CD4-positive, alpha-beta T cell (primary cell): ENCODE measurements around the gene ATP2B2. TPM values are rescaled to one million over a fixed set of nuclear protein-coding genes. Genes with fewer than 3 reads are reported as not detected.

Experiments used
- ATAC-seq: fragments of 200-7000 bp; cut with Tn5 transposase; one replicate; pipeline ENCODE4 v1.10.0; 2022; ENCODE audit warnings: mild to moderate bottlenecking; ENCODE audit not compliant: poor library complexity
- CTCF ChIA-PET: fragments of 350-600 bp; sonication (Branson Sonifier 250); formaldehyde crosslinking; loops from one replicate; lab custom pipeline; 2021; ENCODE audit warnings: antibody characterized with exemption, inconsistent platforms; lab: Charles Lee
- POLR2A ChIA-PET: fragments of 350-600 bp; sonication (Branson Sonifier 250); formaldehyde crosslinking; loops from one replicate; lab custom pipeline; 2021; ENCODE audit warnings: antibody characterized with exemption, inconsistent platforms; lab: Charles Lee
- DNase-seq, 14 experiments: peaks; one replicate each; pipeline ENCODE4 v3.0.0-alpha.2; 2013 to 2020; ENCODE audit warnings: mixed read lengths in 2 of 14
- H3K27ac ChIP-seq, 2 donors: one replicate each; pipeline versions ENCODE4 v1.5.1 to v1.7.0; 2013; ENCODE audit warnings: low read length in 2 of 2, low read depth in 1 of 2, mild to moderate bottlenecking in 1 of 2
- H3K27me3 ChIP-seq, 2 experiments: 1 replicate in 1 of 2; 2 replicates in 1 of 2; pipeline versions ENCODE4 v1.6.1 to v1.7.0; 2013; ENCODE audit warnings: low read length in 2 of 2, control low read depth in 1 of 2, mild to moderate bottlenecking in 1 of 2, moderate library complexity in 1 of 2; ENCODE audit not compliant: insufficient read depth in 2 of 2, control insufficient read depth in 1 of 2
- H3K36me3 ChIP-seq: one replicate; pipeline ENCODE4 v1.6.1; 2013; ENCODE audit warnings: low read length, control low read depth; ENCODE audit not compliant: insufficient read depth
- H3K4me1 ChIP-seq: one replicate; pipeline ENCODE4 v1.6.1; 2013; ENCODE audit warnings: low read length, control low read depth; ENCODE audit not compliant: insufficient read depth
- H3K4me3 ChIP-seq: one replicate; pipeline ENCODE4 v1.5.1; 2013; ENCODE audit warnings: mild to moderate bottlenecking, low read length, moderate library complexity
- H3K9me3 ChIP-seq, 2 experiments: 1 replicate in 1 of 2; 2 replicates in 1 of 2; pipeline versions ENCODE4 v1.6.1 to v1.7.0; 2013; ENCODE audit warnings: low read length in 2 of 2, mild to moderate bottlenecking in 2 of 2, control low read depth in 1 of 2, moderate library complexity in 1 of 2; ENCODE audit not compliant: control insufficient read depth in 1 of 2, insufficient read depth in 1 of 2
- H3K27ac Mint-ChIP-seq: one replicate; pipeline ENCODE4 v1.8.0; 2020; ENCODE audit warnings: mixed read lengths
- H3K27me3 Mint-ChIP-seq: one replicate; pipeline ENCODE4 v1.8.0; 2021; ENCODE audit warnings: mixed read lengths
- H3K36me3 Mint-ChIP-seq: one replicate; pipeline ENCODE4 v1.8.0; 2021; ENCODE audit warnings: low read depth, mixed read lengths
- H3K4me1 Mint-ChIP-seq: one replicate; pipeline ENCODE4 v1.8.0; 2021; ENCODE audit warnings: low read depth, mixed read lengths
- H3K4me3 Mint-ChIP-seq: one replicate; pipeline ENCODE4 v1.8.0; 2020; ENCODE audit warnings: mild to moderate bottlenecking, mixed read lengths
- H3K9me3 Mint-ChIP-seq: one replicate; pipeline ENCODE4 v1.8.0; 2020; ENCODE audit warnings: mixed read lengths
- intact Hi-C, 2 experiments: fragments of 100-400 bp; cut with DNase I in 1 of 2; cut with micrococcal nuclease in 1 of 2; formaldehyde crosslinking; loops; one replicate each; pipeline versions ENCODE4 v1.15.1 to v1.9.0; 2023 to 2025; cut with DNase I, micrococcal nuclease
- total RNA-seq, 174 experiments: library from RNA in 2 of 174; stranded (reverse) in 2 of 174; gene quantifications; one replicate each; pipeline ENCODE4 v1.2.3 and lab custom pipeline; 2021 to 2026
- TF ChIP-seq, protein P1 (sequence below): fragments of 200-600 bp; IDR thresholded peaks from one replicate; pipeline ENCODE4 v1.8.0; 2022; ENCODE audit warnings: antibody characterized with exemption, mild to moderate bottlenecking

ATP2B2 gene
- total RNA-seq, 2 experiments from 2014 or later: not detected

DNA sequence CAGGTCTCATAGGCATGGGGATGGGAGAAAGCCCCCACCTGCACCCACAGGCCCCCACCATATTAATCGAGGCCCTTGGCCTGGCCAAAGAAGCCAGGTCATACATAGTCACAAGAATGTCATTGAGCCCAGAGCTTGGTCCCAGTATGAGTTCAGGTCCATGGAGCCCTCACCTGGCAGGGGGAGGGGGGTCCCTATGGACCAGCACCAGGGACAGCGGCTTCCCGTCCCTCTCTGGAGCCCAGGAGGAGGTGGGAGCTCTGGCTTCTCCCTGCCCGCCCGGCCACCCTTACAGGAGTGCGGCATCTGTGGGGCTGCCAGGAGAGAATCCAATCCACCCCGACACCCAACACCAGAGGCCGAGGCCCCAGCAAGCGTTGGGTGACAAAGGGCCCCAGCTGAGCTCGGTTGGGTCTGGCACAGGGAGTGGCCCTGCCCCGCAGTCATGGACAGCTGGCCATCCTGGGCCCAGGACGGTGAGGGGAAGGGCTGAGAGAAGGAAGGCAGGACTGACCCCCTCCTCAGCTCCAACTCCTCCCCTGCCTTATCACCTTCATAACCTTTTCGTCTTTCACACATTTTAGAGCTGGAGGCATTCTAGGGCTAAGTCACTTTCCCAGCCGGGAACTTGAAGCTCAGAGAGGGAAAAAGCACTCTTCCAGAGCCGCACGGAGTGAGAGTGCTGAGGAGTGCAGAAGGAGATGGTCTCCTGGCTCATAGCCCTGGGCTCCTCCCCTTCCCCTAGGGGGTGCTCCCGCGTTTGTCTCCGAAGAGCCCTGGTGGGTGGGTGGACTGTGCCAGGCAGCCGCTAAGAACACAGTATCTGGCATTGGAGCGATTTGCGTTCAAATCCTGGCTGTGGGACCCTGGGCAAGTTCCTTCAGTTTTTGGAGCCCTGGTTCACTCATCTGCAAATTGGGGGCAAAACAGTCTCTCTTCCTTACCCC lies 54.6 kb downstream of the ATP2B2 start:
- POLR2A ChIA-PET: no interaction called here
- no peak overlapping the region for H3K27ac Mint-ChIP-seq
- Histone ChIP-seq H3K27me3 (no peaks in the 10 kb centered on the region), H3K27ac (no peak overlapping the region), H3K36me3 (no peaks in the 10 kb centered on the region), H3K4me1 (no peaks in the 10 kb centered on the region), H3K9me3 (peaks cover 0 to 8% of the 10 kb centered on the region in 2 experiments), H3K4me3 (no peak overlapping the region)
- no peaks in the 10 kb centered on the region for H3K4me1 Mint-ChIP-seq
- H3K9me3 Mint-ChIP-seq: no peaks in the 10 kb centered on the region
- no peak for DNase-seq
- TF ChIP-seq, protein P1, sequence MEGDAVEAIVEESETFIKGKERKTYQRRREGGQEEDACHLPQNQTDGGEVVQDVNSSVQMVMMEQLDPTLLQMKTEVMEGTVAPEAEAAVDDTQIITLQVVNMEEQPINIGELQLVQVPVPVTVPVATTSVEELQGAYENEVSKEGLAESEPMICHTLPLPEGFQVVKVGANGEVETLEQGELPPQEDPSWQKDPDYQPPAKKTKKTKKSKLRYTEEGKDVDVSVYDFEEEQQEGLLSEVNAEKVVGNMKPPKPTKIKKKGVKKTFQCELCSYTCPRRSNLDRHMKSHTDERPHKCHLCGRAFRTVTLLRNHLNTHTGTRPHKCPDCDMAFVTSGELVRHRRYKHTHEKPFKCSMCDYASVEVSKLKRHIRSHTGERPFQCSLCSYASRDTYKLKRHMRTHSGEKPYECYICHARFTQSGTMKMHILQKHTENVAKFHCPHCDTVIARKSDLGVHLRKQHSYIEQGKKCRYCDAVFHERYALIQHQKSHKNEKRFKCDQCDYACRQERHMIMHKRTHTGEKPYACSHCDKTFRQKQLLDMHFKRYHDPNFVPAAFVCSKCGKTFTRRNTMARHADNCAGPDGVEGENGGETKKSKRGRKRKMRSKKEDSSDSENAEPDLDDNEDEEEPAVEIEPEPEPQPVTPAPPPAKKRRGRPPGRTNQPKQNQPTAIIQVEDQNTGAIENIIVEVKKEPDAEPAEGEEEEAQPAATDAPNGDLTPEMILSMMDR: no peak
- H3K27me3 Mint-ChIP-seq: peaks cover 18% of the 10 kb centered on the region
- CTCF ChIA-PET: no interaction called here
- no peak overlapping the region for H3K4me3 Mint-ChIP-seq
- intact Hi-C loops: no loop called here
- no peaks in the 10 kb centered on the region for H3K36me3 Mint-ChIP-seq
- ATAC-seq: no peak

DNA sequence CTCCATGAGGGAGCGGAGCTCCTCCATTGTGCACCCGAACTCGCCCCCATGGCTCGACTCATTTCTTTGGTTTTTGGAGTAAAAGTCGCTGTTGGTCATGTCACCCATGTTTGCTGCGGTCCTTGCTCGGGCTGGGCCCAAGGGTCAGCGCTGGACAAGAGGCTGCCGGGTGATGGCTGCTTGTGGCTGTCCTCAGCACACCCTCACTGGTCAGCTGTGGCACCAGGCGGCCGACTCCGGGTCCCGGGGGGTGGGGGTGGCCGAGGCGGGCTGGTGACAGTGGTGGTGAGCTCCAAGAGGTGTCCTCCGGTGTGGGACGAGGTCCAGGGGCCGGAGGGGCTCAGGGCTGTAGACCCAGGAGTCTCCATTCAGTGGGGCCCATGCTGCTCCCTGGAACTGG lies 56.0 kb downstream of the ATP2B2 start:
- no peaks in the 10 kb centered on the region for H3K36me3 ChIP-seq
- H3K27ac ChIP-seq: no peak overlapping the region
- ChIA-PET POLR2A (no interaction called here), CTCF (no interaction called here)
- peaks cover 14% of the 10 kb centered on the region for H3K27me3 Mint-ChIP-seq
- no peaks in the 10 kb centered on the region for H3K27me3 ChIP-seq
- H3K27ac Mint-ChIP-seq: no peak overlapping the region
- H3K36me3 Mint-ChIP-seq: no peaks in the 10 kb centered on the region
- intact Hi-C loops: no loop called here
- H3K9me3 ChIP-seq: peaks cover 0 to 8% of the 10 kb centered on the region in 2 experiments
- TF ChIP-seq, protein P1: no peak
- no peak overlapping the region for H3K4me3 ChIP-seq
- H3K4me1 Mint-ChIP-seq: no peaks in the 10 kb centered on the region
- no peak overlapping the region for H3K4me3 Mint-ChIP-seq
- DNase-seq: no peak
- no peaks in the 10 kb centered on the region for H3K4me1 ChIP-seq
- no peak for ATAC-seq
- H3K9me3 Mint-ChIP-seq: no peaks in the 10 kb centered on the region

DNA sequence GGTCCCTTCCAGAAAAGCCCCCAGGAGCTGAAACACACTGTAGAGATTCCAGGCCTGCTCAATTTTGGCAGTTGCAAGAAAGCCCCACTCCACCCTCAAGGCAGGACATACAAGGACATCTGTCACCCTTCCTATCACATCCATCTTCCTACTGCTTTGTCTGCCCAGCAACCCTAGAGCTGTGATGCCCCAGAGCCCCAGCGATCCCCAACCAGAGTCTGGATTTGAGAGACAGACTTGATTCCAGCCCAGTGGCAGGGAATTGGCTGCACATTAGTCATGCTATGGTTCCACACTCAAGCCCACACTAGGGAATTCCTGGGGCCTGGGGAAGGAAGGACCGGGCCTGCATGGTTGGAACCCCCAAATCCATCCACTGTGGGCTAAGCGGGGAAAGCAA lies 56.8 kb downstream of the ATP2B2 start:
- ChIA-PET POLR2A (no interaction called here), CTCF (no interaction called here)
- intact Hi-C loops: no loop called here
- Mint-ChIP-seq H3K27me3 (peaks cover 14% of the 10 kb centered on the region), H3K36me3 (no peaks in the 10 kb centered on the region), H3K4me3 (no peak overlapping the region), H3K9me3 (no peaks in the 10 kb centered on the region), H3K4me1 (no peaks in the 10 kb centered on the region), H3K27ac (no peak overlapping the region)
- DNase-seq (no peak), ATAC-seq (no peak)
- Histone ChIP-seq H3K4me1 (no peaks in the 10 kb centered on the region), H3K9me3 (peaks cover 0 to 8% of the 10 kb centered on the region in 2 experiments), H3K4me3 (no peak overlapping the region), H3K36me3 (no peaks in the 10 kb centered on the region), H3K27ac (no peak overlapping the region), H3K27me3 (no peaks in the 10 kb centered on the region)
- TF ChIP-seq, protein P1: no peak
